ENCODE measurements around the gene POLR1A. TPM values are rescaled to one million over a fixed set of nuclear protein-coding genes. Genes with fewer than 3 reads are reported as not detected.

The POLR1A gene
- polyA plus RNA-seq, 4 donors, result 1.4 to 12.6 (median 5.4) TPM

- no peaks in the 10 kb centered on the region for H3K27me3 ChIP-seq (ENCODE audit: control insufficient read depth in 3 of 3, insufficient read depth in 3 of 3, low read length in 3 of 3)
- no peak for FAIRE-seq
These were observed 41.7 kb downstream of the POLR1A start for GRCh38 chr2:86064006-86064405.

GRCh38 chr2:86062043-86062442, 43.6 kb downstream of the POLR1A start:
- Histone ChIP-seq H3K4me1 (ENCODE audit: control insufficient read depth in 3 of 3, insufficient read depth in 2 of 3, low read depth in 1 of 3, low read length in 2 of 3) (peaks cover 0 to 4% (median 0%) of the 10 kb centered on the region in 3 donors), H3K9me3 (ENCODE audit: control insufficient read depth in 2 of 2, insufficient read depth in 1 of 2, low read depth in 1 of 2, low read length in 1 of 2) (no peaks in the 10 kb centered on the region), H3K4me3 (ENCODE audit: low read depth in 1 of 3, low read length in 3 of 3) (no peak overlapping the region), H3K36me3 (ENCODE audit: control insufficient read depth in 3 of 3, insufficient read depth in 2 of 3, low read depth in 1 of 3, low read length in 3 of 3) (peaks cover 0 to 20% (median 19%) of the 10 kb centered on the region in 3 donors), H3K27ac (ENCODE audit: low read depth in 1 of 3, low read length in 2 of 3) (no peak overlapping the region), H3K27me3 (ENCODE audit: control insufficient read depth in 3 of 3, insufficient read depth in 3 of 3, low read length in 3 of 3) (no peaks in the 10 kb centered on the region)
- WGBS, 3 donors, result 85 to 95% (median 88%) methylated on average over 2 of the region's 2 CpGs
- no peak for FAIRE-seq
- peak in 1 of 2 donors; percentile 30 for DNase-seq

More at GRCh38 chr2:86064006-86064405, 41.7 kb downstream of the POLR1A start:
- Histone ChIP-seq H3K9me3 (ENCODE audit: control insufficient read depth in 2 of 2, insufficient read depth in 1 of 2, low read depth in 1 of 2, low read length in 1 of 2) (no peaks in the 10 kb centered on the region), H3K36me3 (ENCODE audit: control insufficient read depth in 3 of 3, insufficient read depth in 2 of 3, low read depth in 1 of 3, low read length in 3 of 3) (peaks cover 2 to 28% (median 20%) of the 10 kb centered on the region in 3 donors), H3K4me1 (ENCODE audit: control insufficient read depth in 3 of 3, insufficient read depth in 2 of 3, low read depth in 1 of 3, low read length in 2 of 3) (peaks cover 0 to 4% (median 0%) of the 10 kb centered on the region in 3 donors), H3K4me3 (ENCODE audit: low read depth in 1 of 3, low read length in 3 of 3) (no peak overlapping the region), H3K27ac (ENCODE audit: low read depth in 1 of 3, low read length in 2 of 3) (no peak overlapping the region)
- DNase-seq, result no peak
- 89 to 92% (median 90%) methylated on average over 2 of the region's 2 CpGs for WGBS, 3 donors

- no peaks in the 10 kb centered on the region for H3K9me3 ChIP-seq (ENCODE audit: control insufficient read depth in 2 of 2, insufficient read depth in 1 of 2, low read depth in 1 of 2, low read length in 1 of 2)
- no peak overlapping the region for H3K27ac ChIP-seq (ENCODE audit: low read depth in 1 of 3, low read length in 2 of 3)
- no peaks in the 10 kb centered on the region for H3K27me3 ChIP-seq (ENCODE audit: control insufficient read depth in 3 of 3, insufficient read depth in 3 of 3, low read length in 3 of 3)
- H3K4me3 ChIP-seq (ENCODE audit: low read depth in 1 of 3, low read length in 3 of 3), result no peak overlapping the region
- WGBS, 3 donors, result 93% methylated on average over 4 of the region's 4 CpGs
- peaks cover 6 to 35% (median 15%) of the 10 kb centered on the region in 3 donors for H3K36me3 ChIP-seq (ENCODE audit: control insufficient read depth in 3 of 3, insufficient read depth in 2 of 3, low read depth in 1 of 3, low read length in 3 of 3)
- H3K4me1 ChIP-seq (ENCODE audit: control insufficient read depth in 3 of 3, insufficient read depth in 2 of 3, low read depth in 1 of 3, low read length in 2 of 3), result peaks cover 0 to 2% (median 0%) of the 10 kb centered on the region in 3 donors
- FAIRE-seq, result no peak
- no peak for DNase-seq
These were observed 48.9 kb downstream of the POLR1A start for GRCh38 chr2:86056590-86057331.

GRCh38 chr2:86055314-86055713, 50.4 kb downstream of the POLR1A start:
- WGBS, 3 donors, result 89 to 95% (median 94%) methylated on average over 3 of the region's 3 CpGs
- Histone ChIP-seq H3K27me3 (ENCODE audit: control insufficient read depth in 3 of 3, insufficient read depth in 3 of 3, low read length in 3 of 3) (no peaks in the 10 kb centered on the region), H3K36me3 (ENCODE audit: control insufficient read depth in 3 of 3, insufficient read depth in 2 of 3, low read depth in 1 of 3, low read length in 3 of 3) (peaks cover 6 to 43% (median 22%) of the 10 kb centered on the region in 3 donors), H3K27ac (ENCODE audit: low read depth in 1 of 3, low read length in 2 of 3) (no peak overlapping the region), H3K9me3 (ENCODE audit: control insufficient read depth in 2 of 2, insufficient read depth in 1 of 2, low read depth in 1 of 2, low read length in 1 of 2) (no peaks in the 10 kb centered on the region), H3K4me1 (ENCODE audit: control insufficient read depth in 3 of 3, insufficient read depth in 2 of 3, low read depth in 1 of 3, low read length in 2 of 3) (no peaks in the 10 kb centered on the region), H3K4me3 (ENCODE audit: low read depth in 1 of 3, low read length in 3 of 3) (no peak overlapping the region)
- FAIRE-seq, result no peak
- DNase-seq, result no peak

GRCh38 chr2:86054535-86055082, 51.1 kb downstream of the POLR1A start:
- no peak for DNase-seq
- no peaks in the 10 kb centered on the region for H3K27me3 ChIP-seq (ENCODE audit: control insufficient read depth in 3 of 3, insufficient read depth in 3 of 3, low read length in 3 of 3)
- no peak overlapping the region for H3K4me3 ChIP-seq (ENCODE audit: low read depth in 1 of 3, low read length in 3 of 3)
- no peaks in the 10 kb centered on the region for H3K4me1 ChIP-seq (ENCODE audit: control insufficient read depth in 3 of 3, insufficient read depth in 2 of 3, low read depth in 1 of 3, low read length in 2 of 3)
- H3K36me3 ChIP-seq (ENCODE audit: control insufficient read depth in 3 of 3, insufficient read depth in 2 of 3, low read depth in 1 of 3, low read length in 3 of 3), result peaks cover 6 to 46% (median 22%) of the 10 kb centered on the region in 3 donors
- no peak for FAIRE-seq
- WGBS, 3 donors, result 90 to 96% (median 93%) methylated on average over 10 of the region's 10 CpGs
- no peak overlapping the region for H3K27ac ChIP-seq (ENCODE audit: low read depth in 1 of 3, low read length in 2 of 3)
- no peaks in the 10 kb centered on the region for H3K9me3 ChIP-seq (ENCODE audit: control insufficient read depth in 2 of 2, insufficient read depth in 1 of 2, low read depth in 1 of 2, low read length in 1 of 2)

GRCh38 chr2:86053166-86053565, 52.5 kb downstream of the POLR1A start:
- DNase-seq (no peak), FAIRE-seq (no peak)
- WGBS, 3 donors, result 93 to 99% (median 96%) methylated on average over 4 of the region's 4 CpGs
- Histone ChIP-seq H3K27me3 (ENCODE audit: control insufficient read depth in 3 of 3, insufficient read depth in 3 of 3, low read length in 3 of 3) (no peaks in the 10 kb centered on the region), H3K4me3 (ENCODE audit: low read depth in 1 of 3, low read length in 3 of 3) (no peak overlapping the region), H3K27ac (ENCODE audit: low read depth in 1 of 3, low read length in 2 of 3) (no peak overlapping the region), H3K36me3 (ENCODE audit: control insufficient read depth in 3 of 3, insufficient read depth in 2 of 3, low read depth in 1 of 3, low read length in 3 of 3) (peaks cover 8 to 56% (median 22%) of the 10 kb centered on the region in 3 donors), H3K4me1 (ENCODE audit: control insufficient read depth in 3 of 3, insufficient read depth in 2 of 3, low read depth in 1 of 3, low read length in 2 of 3) (no peaks in the 10 kb centered on the region), H3K9me3 (ENCODE audit: control insufficient read depth in 2 of 2, insufficient read depth in 1 of 2, low read depth in 1 of 2, low read length in 1 of 2) (no peaks in the 10 kb centered on the region)

GRCh38 chr2:86052676-86053075, 53.0 kb downstream of the POLR1A start:
- H3K27ac ChIP-seq (ENCODE audit: low read depth in 1 of 3, low read length in 2 of 3), result no peak overlapping the region
- H3K27me3 ChIP-seq (ENCODE audit: control insufficient read depth in 3 of 3, insufficient read depth in 3 of 3, low read length in 3 of 3), result no peaks in the 10 kb centered on the region
- WGBS, 3 donors, result 98% methylated on average over 16 of the region's 16 CpGs
- H3K4me3 ChIP-seq (ENCODE audit: low read depth in 1 of 3, low read length in 3 of 3), result no peak overlapping the region
- no peak for FAIRE-seq
- DNase-seq, result no peak
- H3K4me1 ChIP-seq (ENCODE audit: control insufficient read depth in 3 of 3, insufficient read depth in 2 of 3, low read depth in 1 of 3, low read length in 2 of 3), result no peaks in the 10 kb centered on the region
- H3K36me3 ChIP-seq (ENCODE audit: control insufficient read depth in 3 of 3, insufficient read depth in 2 of 3, low read depth in 1 of 3, low read length in 3 of 3), result peaks cover 8 to 61% (median 22%) of the 10 kb centered on the region in 3 donors
- H3K9me3 ChIP-seq (ENCODE audit: control insufficient read depth in 2 of 2, insufficient read depth in 1 of 2, low read depth in 1 of 2, low read length in 1 of 2), result no peaks in the 10 kb centered on the region

- FAIRE-seq (no peak), DNase-seq (no peak)
- Histone ChIP-seq H3K27ac (ENCODE audit: low read depth in 1 of 3, low read length in 2 of 3) (no peak overlapping the region), H3K27me3 (ENCODE audit: control insufficient read depth in 3 of 3, insufficient read depth in 3 of 3, low read length in 3 of 3) (no peaks in the 10 kb centered on the region), H3K9me3 (ENCODE audit: control insufficient read depth in 2 of 2, insufficient read depth in 1 of 2, low read depth in 1 of 2, low read length in 1 of 2) (no peaks in the 10 kb centered on the region), H3K36me3 (ENCODE audit: control insufficient read depth in 3 of 3, insufficient read depth in 2 of 3, low read depth in 1 of 3, low read length in 3 of 3) (peaks cover 8 to 65% (median 22%) of the 10 kb centered on the region in 3 donors), H3K4me3 (ENCODE audit: low read depth in 1 of 3, low read length in 3 of 3) (no peak overlapping the region), H3K4me1 (ENCODE audit: control insufficient read depth in 3 of 3, insufficient read depth in 2 of 3, low read depth in 1 of 3, low read length in 2 of 3) (no peaks in the 10 kb centered on the region)
- 89 to 92% (median 89%) methylated on average over 6 of the region's 6 CpGs for WGBS, 3 donors
These were observed 53.4 kb downstream of the POLR1A start for GRCh38 chr2:86052265-86052664.

All from small intestine (tissue), 7 donors.